ENCODE measurements around the gene ADAM15. TPM values are rescaled to one million over a fixed set of nuclear protein-coding genes. Genes with fewer than 3 reads are reported as not detected.

ADAM15 gene
- total RNA-seq, 4 donors from 2014 or later, result 65.4 to 115 (median 100.0) TPM

- peaks cover 6 to 65% (median 38%) of the 10 kb centered on the region in 3 donors for H3K4me1 ChIP-seq
- H3K27me3 ChIP-seq, result no peaks in the 10 kb centered on the region
Measured at GRCh38 chr1:155003227-155003765, 47.8 kb upstream of the ADAM15 start.

DNA sequence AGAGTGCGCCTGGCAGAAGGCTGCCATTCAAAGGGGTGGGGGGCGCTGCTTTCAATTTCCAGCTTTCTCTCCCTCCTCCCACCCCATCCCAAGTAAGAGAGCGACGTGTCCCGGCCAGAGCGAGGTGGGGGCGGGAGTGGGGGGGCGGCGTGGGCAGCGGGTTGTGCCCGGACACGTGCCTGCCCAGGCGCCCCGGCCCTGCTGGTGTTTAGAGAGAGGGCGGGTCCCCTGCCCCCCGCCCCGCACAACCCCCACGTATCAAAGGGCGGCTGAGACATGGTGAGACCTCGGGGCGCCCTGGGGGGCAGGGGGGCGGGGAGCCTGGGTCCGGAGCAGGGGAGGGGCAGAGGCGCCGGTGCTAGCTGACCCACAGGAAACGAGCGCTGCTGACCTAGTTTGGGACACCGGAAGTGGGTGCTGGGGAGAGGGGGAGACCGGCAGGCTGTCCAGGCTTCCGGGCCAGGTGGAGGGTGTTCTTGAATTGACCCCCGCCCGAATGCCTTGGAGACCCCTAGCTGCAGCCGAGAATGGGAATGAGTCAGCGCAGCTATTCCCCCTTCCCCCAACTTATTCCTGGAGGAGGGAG, 47.3 kb upstream of the ADAM15 start:
- Histone ChIP-seq H3K27me3 (no peaks in the 10 kb centered on the region), H3K9me3 (no peaks in the 10 kb centered on the region), H3K36me3 (no peaks in the 10 kb centered on the region), H3K27ac (peak overlapping the region; percentile 88 to 97 (median 96)), H3K4me1 (peaks cover 6 to 65% (median 37%) of the 10 kb centered on the region in 3 donors), H3K4me3 (peak overlapping the region; percentile 76 to 89)
- TF ChIP-seq, protein P1, sequence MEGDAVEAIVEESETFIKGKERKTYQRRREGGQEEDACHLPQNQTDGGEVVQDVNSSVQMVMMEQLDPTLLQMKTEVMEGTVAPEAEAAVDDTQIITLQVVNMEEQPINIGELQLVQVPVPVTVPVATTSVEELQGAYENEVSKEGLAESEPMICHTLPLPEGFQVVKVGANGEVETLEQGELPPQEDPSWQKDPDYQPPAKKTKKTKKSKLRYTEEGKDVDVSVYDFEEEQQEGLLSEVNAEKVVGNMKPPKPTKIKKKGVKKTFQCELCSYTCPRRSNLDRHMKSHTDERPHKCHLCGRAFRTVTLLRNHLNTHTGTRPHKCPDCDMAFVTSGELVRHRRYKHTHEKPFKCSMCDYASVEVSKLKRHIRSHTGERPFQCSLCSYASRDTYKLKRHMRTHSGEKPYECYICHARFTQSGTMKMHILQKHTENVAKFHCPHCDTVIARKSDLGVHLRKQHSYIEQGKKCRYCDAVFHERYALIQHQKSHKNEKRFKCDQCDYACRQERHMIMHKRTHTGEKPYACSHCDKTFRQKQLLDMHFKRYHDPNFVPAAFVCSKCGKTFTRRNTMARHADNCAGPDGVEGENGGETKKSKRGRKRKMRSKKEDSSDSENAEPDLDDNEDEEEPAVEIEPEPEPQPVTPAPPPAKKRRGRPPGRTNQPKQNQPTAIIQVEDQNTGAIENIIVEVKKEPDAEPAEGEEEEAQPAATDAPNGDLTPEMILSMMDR (IDR thresholded peaks at IDR 0.05), result no peak
- TF ChIP-seq POLR2AphosphoS5 (IDR thresholded peaks at IDR 0.05) (peak; percentile 3), POLR2A (IDR thresholded peaks at IDR 0.05) (no peak), EP300 (IDR thresholded peaks at IDR 0.05) (no peak)
- 0% methylated on average over 3 to 5 of the region's 34 CpGs for WGBS, 2 donors (ENCODE audit: low coverage in 1 of 2)
- no peak for ATAC-seq

More at GRCh38 chr1:155003227-155003765, 47.8 kb upstream of the ADAM15 start:
- no peak for ATAC-seq
- Histone ChIP-seq H3K27ac (peak overlapping the region; percentile 88 to 97 (median 96)), H3K9me3 (no peaks in the 10 kb centered on the region), H3K36me3 (no peaks in the 10 kb centered on the region), H3K4me3 (peak overlapping the region; percentile 76 to 89)
- TF ChIP-seq, protein P1 (IDR thresholded peaks at IDR 0.05), result no peak
- no peak for TF ChIP-seq POLR2AphosphoS5 (IDR thresholded peaks at IDR 0.05)
- TF ChIP-seq EP300 (IDR thresholded peaks at IDR 0.05), result no peak
- no peak for TF ChIP-seq POLR2A (IDR thresholded peaks at IDR 0.05)
- WGBS, 2 donors (ENCODE audit: low coverage in 1 of 2), result 0 to 1% methylated on average over 13 to 19 of the region's 37 CpGs

DNA sequence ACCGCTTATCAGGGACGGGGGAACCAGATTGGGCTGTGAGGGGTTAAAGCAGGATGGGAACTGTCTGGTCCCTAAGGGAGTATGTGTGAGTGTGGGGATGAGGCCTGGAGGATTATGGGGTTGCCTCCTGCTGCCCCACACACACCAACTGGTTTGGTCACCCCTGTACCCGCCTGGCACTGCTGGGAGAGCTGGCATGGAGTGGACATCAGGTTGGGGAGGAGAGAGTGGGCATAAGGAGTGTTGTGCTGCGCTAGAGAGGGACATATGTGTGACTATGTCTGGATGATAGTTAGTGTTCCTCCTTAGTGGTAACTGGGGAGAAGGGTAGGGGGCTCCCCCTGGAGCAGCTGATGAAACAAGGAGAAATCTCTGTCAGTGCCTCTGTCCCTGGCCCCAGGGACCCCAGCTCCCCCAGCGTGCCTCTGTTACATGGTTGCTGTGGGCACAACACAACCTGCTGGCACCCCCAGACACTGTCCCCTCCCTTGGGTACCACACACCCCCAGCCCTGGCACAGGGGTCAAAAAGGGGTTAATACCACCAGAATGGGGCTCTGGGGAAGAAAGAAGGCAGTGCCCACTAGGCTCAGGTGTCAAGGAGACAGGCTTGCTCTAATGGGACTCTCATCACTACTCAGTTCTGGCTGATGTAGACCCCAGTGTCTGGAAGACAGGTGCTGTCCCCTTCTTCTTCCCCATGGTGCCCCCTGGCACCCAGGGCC, 46.6 kb upstream of the ADAM15 start:
- Histone ChIP-seq H3K9me3 (no peaks in the 10 kb centered on the region), H3K36me3 (no peaks in the 10 kb centered on the region), H3K27ac (peak overlapping the region; percentile 88 to 97 (median 96)), H3K27me3 (no peaks in the 10 kb centered on the region), H3K4me1 (peaks cover 5 to 64% (median 31%) of the 10 kb centered on the region in 3 donors), H3K4me3 (peak overlapping the region; percentile 76 to 89)
- 30% methylated on average over 2 of the region's 5 CpGs; no CpG with 5 or more reads in 1 of the 2 donors for WGBS, 2 donors (ENCODE audit: low coverage in 1 of 2)
- TF ChIP-seq POLR2AphosphoS5 (IDR thresholded peaks at IDR 0.05), result no peak
- TF ChIP-seq POLR2A (IDR thresholded peaks at IDR 0.05), result no peak
- TF ChIP-seq, protein P1 (IDR thresholded peaks at IDR 0.05), result no peak
- TF ChIP-seq EP300 (IDR thresholded peaks at IDR 0.05), result no peak
- ATAC-seq, result no peak

- H3K9me3 ChIP-seq, result no peaks in the 10 kb centered on the region
- peak in 1 of 2 donors; percentile 16 for TF ChIP-seq POLR2A (IDR thresholded peaks at IDR 0.05)
- TF ChIP-seq, protein P1 (IDR thresholded peaks at IDR 0.05), result no peak
- TF ChIP-seq POLR2AphosphoS5 (IDR thresholded peaks at IDR 0.05), result peak; percentile 53
- TF ChIP-seq EP300 (IDR thresholded peaks at IDR 0.05), result no peak
- H3K27ac ChIP-seq, result peak overlapping the region; percentile 21 to 97 (median 92)
- peak overlapping the region in 1 of 2 donors; percentile 76 for H3K4me3 ChIP-seq
- no peaks in the 10 kb centered on the region for H3K27me3 ChIP-seq
- no peak for ATAC-seq
- WGBS, 2 donors (ENCODE audit: low coverage in 1 of 2), result 28 to 63% methylated on average over 3 to 5 of the region's 17 CpGs
- peaks cover 3 to 64% (median 25%) of the 10 kb centered on the region in 3 donors for H3K4me1 ChIP-seq
- no peaks in the 10 kb centered on the region for H3K36me3 ChIP-seq
Measured at GRCh38 chr1:155005076-155006011, 45.8 kb upstream of the ADAM15 start.

Measured in gastroesophageal sphincter (tissue), 4 donors.